ENCODE data around the gene LLGL1. TPM values are rescaled to one million over a fixed set of nuclear protein-coding genes. Genes with fewer than 3 reads are reported as not detected.

Gene LLGL1
- total and polyA plus RNA-seq, 9 donors, result 2.5 to 28.0 (median 21.6) TPM

DNA sequence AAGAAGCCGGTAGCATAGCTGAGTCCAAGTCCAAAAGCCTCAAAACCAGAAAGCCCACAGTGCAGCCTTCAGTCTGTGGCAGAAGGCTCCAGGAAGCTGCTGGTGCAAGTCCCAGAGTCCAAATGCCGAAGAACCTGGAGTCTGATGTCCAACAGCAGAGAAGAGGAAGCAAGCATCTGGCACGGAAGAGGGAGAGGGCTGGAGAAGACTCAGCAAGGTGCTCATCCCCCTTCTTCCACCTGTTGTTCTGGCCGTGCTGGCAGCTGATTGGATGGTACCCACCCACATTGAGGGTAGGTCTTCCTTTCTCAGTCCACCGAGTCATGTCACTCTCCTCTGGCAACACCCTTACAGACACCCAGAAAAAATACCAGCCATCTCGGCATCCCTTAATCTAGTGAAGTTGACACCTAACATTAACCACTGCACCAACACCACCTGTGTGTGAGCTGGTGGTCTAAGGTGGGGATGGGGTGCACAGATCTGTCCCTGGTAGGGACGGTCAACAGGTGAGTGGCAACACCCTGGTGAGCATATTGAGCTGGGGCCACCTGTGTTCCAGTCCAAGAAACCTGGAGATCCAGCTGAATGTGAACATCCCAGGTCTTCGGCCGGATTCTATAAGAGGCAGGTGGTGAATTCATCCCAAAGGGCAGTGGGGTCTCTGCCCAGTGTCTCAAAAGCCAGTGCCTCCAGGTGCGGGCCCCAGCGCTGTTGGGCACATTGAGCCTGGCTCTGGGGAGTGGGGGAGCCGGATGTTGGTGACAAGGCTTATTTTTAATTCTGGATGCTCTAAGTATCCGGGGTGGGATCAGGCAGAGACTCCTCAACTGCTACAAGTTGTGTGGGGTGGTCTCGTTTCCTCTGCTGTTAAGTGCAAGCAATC is 44.9 kb downstream of the LLGL1 start:
- 70 to 81% (median 75%) methylated on average over 14 of the region's 14 CpGs for WGBS, 3 donors

GRCh38 chr17:18277076-18277475 is 51.6 kb downstream of the LLGL1 start:
- Histone ChIP-seq H3K4me3 (no peak overlapping the region), H3K36me3 (no peaks in the 10 kb centered on the region), H3K4me1 (ENCODE audit: insufficient read depth) (no peaks in the 10 kb centered on the region), H3K27me3 (no peaks in the 10 kb centered on the region), H3K9me3 (no peaks in the 10 kb centered on the region), H3K27ac (no peak overlapping the region)
- WGBS, 3 donors, result 82 to 96% (median 93%) methylated on average over 1 of the region's 1 CpG
- no peak for TF ChIP-seq POLR2A (IDR thresholded peaks at IDR 0.05)
- no peak for TF ChIP-seq EP300 (IDR thresholded peaks at IDR 0.05)
- TF ChIP-seq CTCF (IDR thresholded peaks at IDR 0.05), result no peak
- intact Hi-C loops (cut with DNase I), result loop anchor here in 1 of 4 donors (10.0 kb wide), 1 partner anchor 72 kb away; no protein-coding TSS in a partner anchor
- no peak for DNase-seq

More for the DNA sequence above, 44.9 kb downstream of the LLGL1 start:
- DNase-seq, result no peak
- H3K4me3 ChIP-seq, result no peak overlapping the region
- no peak for TF ChIP-seq EP300 (IDR thresholded peaks at IDR 0.05)
- no peaks in the 10 kb centered on the region for H3K27me3 ChIP-seq
- no peaks in the 10 kb centered on the region for H3K36me3 ChIP-seq
- H3K4me1 ChIP-seq (ENCODE audit: insufficient read depth), result no peaks in the 10 kb centered on the region
- no peaks in the 10 kb centered on the region for H3K9me3 ChIP-seq
- no peak overlapping the region for H3K27ac ChIP-seq
- intact Hi-C loops (cut with DNase I), result loop anchor here in 1 of 4 donors (10.0 kb wide), 1 partner anchor 65 kb away; no protein-coding TSS in a partner anchor

- Histone ChIP-seq H3K9me3 (no peaks in the 10 kb centered on the region), H3K4me3 (no peak overlapping the region), H3K36me3 (no peaks in the 10 kb centered on the region), H3K27ac (no peak overlapping the region), H3K27me3 (no peaks in the 10 kb centered on the region), H3K4me1 (ENCODE audit: insufficient read depth) (no peaks in the 10 kb centered on the region)
- no peak for TF ChIP-seq EP300 (IDR thresholded peaks at IDR 0.05)
- no peak for TF ChIP-seq CTCF (IDR thresholded peaks at IDR 0.05)
- TF ChIP-seq POLR2A (IDR thresholded peaks at IDR 0.05), result no peak
- no peak for DNase-seq
- intact Hi-C loops (cut with DNase I), result loop anchor here in 1 of 4 donors (10.0 kb wide), 1 partner anchor 74 kb away; no protein-coding TSS in a partner anchor
- WGBS, 3 donors, result 63 to 83% (median 75%) methylated on average over 3 of the region's 3 CpGs
These were observed 53.4 kb downstream of the LLGL1 start for GRCh38 chr17:18278867-18279266.

GRCh38 chr17:18280249-18280648 is 54.8 kb downstream of the LLGL1 start:
- no peak overlapping the region for H3K27ac ChIP-seq
- WGBS, 3 donors, result 91 to 100% (median 94%) methylated on average over 4 of the region's 4 CpGs
- intact Hi-C loops (cut with DNase I), result no loop called here

More at GRCh38 chr17:18280249-18280648, 54.8 kb downstream of the LLGL1 start:
- no peak overlapping the region for H3K4me3 ChIP-seq
- no peaks in the 10 kb centered on the region for H3K4me1 ChIP-seq (ENCODE audit: insufficient read depth)
- H3K9me3 ChIP-seq, result no peaks in the 10 kb centered on the region
- TF ChIP-seq CTCF (IDR thresholded peaks at IDR 0.05) (no peak), EP300 (IDR thresholded peaks at IDR 0.05) (no peak), POLR2A (IDR thresholded peaks at IDR 0.05) (no peak)
- no peaks in the 10 kb centered on the region for H3K36me3 ChIP-seq
- DNase-seq, result no peak
- no peaks in the 10 kb centered on the region for H3K27me3 ChIP-seq
